SH-SY5Y (cell line): ENCODE results near the gene KCNIP3.

Experiments used
- GATA2 ChIP-seq: IDR thresholded peaks from 2 replicates; pipeline ENCODE4 v1.6.1; 2011; ENCODE audit warnings: mild to moderate bottlenecking, low read depth, low read length
- GATA3 ChIP-seq: IDR thresholded peaks from 2 replicates; pipeline ENCODE4 v1.6.1; 2011; ENCODE audit warnings: low read depth, mild to moderate bottlenecking, low read length, moderate library complexity

DNA sequence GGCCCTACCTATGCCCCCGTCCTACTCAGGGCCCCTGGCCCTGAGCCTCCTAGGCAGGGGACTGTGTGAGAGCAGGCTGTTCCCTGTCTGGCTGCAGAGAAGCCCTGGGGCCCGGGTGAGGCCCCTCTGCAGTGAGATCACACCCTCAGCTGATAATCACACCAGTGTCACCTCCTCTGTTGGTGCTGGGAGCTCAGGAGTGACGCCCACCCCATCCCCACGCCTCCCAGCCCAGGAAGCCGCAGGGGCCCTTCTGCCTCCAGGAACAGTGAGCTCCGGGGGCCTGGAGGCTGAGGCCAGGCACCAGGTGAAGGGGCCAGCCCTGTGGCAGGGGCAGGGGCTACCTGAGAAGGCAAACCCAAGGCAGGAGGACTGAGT lies 20.0 kb downstream of the KCNIP3 start:
- TF ChIP-seq GATA2 (no peak), GATA3 (no peak)
